ENCODE results near the gene MAPK11. TPM values are rescaled to one million over a fixed set of nuclear protein-coding genes. Genes with fewer than 3 reads are reported as not detected.
A peak's percentile ranks its signal among the peaks of the same experiment; 100 is the strongest.

Gene MAPK11
- polyA plus RNA-seq, 3 donors: 0.81 TPM; not detected in 2

- no peak for TF ChIP-seq CTCF (IDR thresholded peaks at IDR 0.05)
- WGBS (ENCODE audit: insufficient coverage): 92% methylated on average over 19 of the region's 24 CpGs
- intact Hi-C loops (cut with micrococcal nuclease): no loop called here
- peaks cover 0 to 3% (median 0%) of the 10 kb centered on the region in 7 donors for H3K9me3 Mint-ChIP-seq
- H3K27me3 Mint-ChIP-seq (ENCODE audit: low read depth in 3 of 3): peaks cover 29 to 44% (median 29%) of the 10 kb centered on the region in 3 donors
- no peak overlapping the region for H3K4me2 ChIP-seq (replicated peaks; ENCODE audit: extremely low read depth, low read length, poor library complexity, severe bottlenecking)
- no peaks in the 10 kb centered on the region for H3K79me2 ChIP-seq (ENCODE audit: insufficient read depth, low read length)
- no peak overlapping the region for H3K27ac ChIP-seq (ENCODE audit: low read depth in 1 of 2, low read length in 2 of 2)
- H4K20me1 ChIP-seq (ENCODE audit: insufficient read depth, low read length): no peaks in the 10 kb centered on the region
- DNase-seq: no peak
- H2AFZ ChIP-seq (ENCODE audit: insufficient read depth, low read depth, low read length, poor library complexity, severe bottlenecking): no peak overlapping the region
- H3K27me3 ChIP-seq (ENCODE audit: control insufficient read depth in 2 of 2, insufficient read depth in 2 of 2, low read length in 2 of 2): peaks cover 10 to 35% of the 10 kb centered on the region in 2 donors
- peak overlapping the region in 1 of 7 donors; percentile 31 for H3K27ac Mint-ChIP-seq
- H3K4me1 ChIP-seq (ENCODE audit: control insufficient read depth in 1 of 2, insufficient read depth in 2 of 2, low read length in 2 of 2): peaks cover 9 to 23% of the 10 kb centered on the region in 2 donors
- H3K36me3 ChIP-seq (replicated peaks in 1 of 2; ENCODE audit: control insufficient read depth in 1 of 2, insufficient read depth in 2 of 2, low read length in 2 of 2): no peaks in the 10 kb centered on the region
- H3K4me3 Mint-ChIP-seq: no peak overlapping the region
- peaks cover 10% of the 10 kb centered on the region for H3K4me1 Mint-ChIP-seq
- H3K9me3 ChIP-seq (replicated peaks in 1 of 2; ENCODE audit: control insufficient read depth in 1 of 2, insufficient read depth in 1 of 2, low read length in 2 of 2): peaks cover 0 to 7% of the 10 kb centered on the region in 2 donors
- H3K36me3 Mint-ChIP-seq: no peaks in the 10 kb centered on the region
- no peak overlapping the region for H3K4me3 ChIP-seq (replicated peaks in 1 of 3; ENCODE audit: low read depth in 2 of 3, low read length in 3 of 3)
- H3K9ac ChIP-seq (ENCODE audit: insufficient read depth, low read length, poor library complexity, severe bottlenecking): no peak overlapping the region
Observed at GRCh38 chr22:50258361-50259292, 11.6 kb downstream of the MAPK11 start.

GRCh38 chr22:50257451-50258360 is 12.5 kb downstream of the MAPK11 start:
- peaks cover 10% of the 10 kb centered on the region for H3K4me1 Mint-ChIP-seq
- H3K27ac Mint-ChIP-seq: no peak overlapping the region
- Histone ChIP-seq H3K4me2 (replicated peaks; ENCODE audit: extremely low read depth, low read length, poor library complexity, severe bottlenecking) (no peak overlapping the region), H3K27ac (ENCODE audit: low read depth in 1 of 2, low read length in 2 of 2) (no peak overlapping the region), H3K27me3 (ENCODE audit: control insufficient read depth in 2 of 2, insufficient read depth in 2 of 2, low read length in 2 of 2) (peaks cover 10 to 26% of the 10 kb centered on the region in 2 donors), H2AFZ (ENCODE audit: insufficient read depth, low read depth, low read length, poor library complexity, severe bottlenecking) (no peak overlapping the region), H3K4me1 (ENCODE audit: control insufficient read depth in 1 of 2, insufficient read depth in 2 of 2, low read length in 2 of 2) (peaks cover 9 to 20% of the 10 kb centered on the region in 2 donors), H3K9ac (ENCODE audit: insufficient read depth, low read length, poor library complexity, severe bottlenecking) (no peak overlapping the region), H3K79me2 (ENCODE audit: insufficient read depth, low read length) (no peaks in the 10 kb centered on the region), H4K20me1 (ENCODE audit: insufficient read depth, low read length) (no peaks in the 10 kb centered on the region), H3K4me3 (replicated peaks in 1 of 3; ENCODE audit: low read depth in 2 of 3, low read length in 3 of 3) (no peak overlapping the region), H3K9me3 (replicated peaks in 1 of 2; ENCODE audit: control insufficient read depth in 1 of 2, insufficient read depth in 1 of 2, low read length in 2 of 2) (peaks cover 0 to 7% of the 10 kb centered on the region in 2 donors), H3K36me3 (replicated peaks in 1 of 2; ENCODE audit: control insufficient read depth in 1 of 2, insufficient read depth in 2 of 2, low read length in 2 of 2) (no peaks in the 10 kb centered on the region)
- intact Hi-C loops (cut with micrococcal nuclease): no loop called here
- H3K4me3 Mint-ChIP-seq: no peak overlapping the region
- no peak for TF ChIP-seq CTCF (IDR thresholded peaks at IDR 0.05)
- no peaks in the 10 kb centered on the region for H3K36me3 Mint-ChIP-seq
- 91% methylated on average over 27 of the region's 31 CpGs for WGBS (ENCODE audit: insufficient coverage)
- H3K9me3 Mint-ChIP-seq: peaks cover 0 to 3% (median 0%) of the 10 kb centered on the region in 7 donors
- no peak for DNase-seq
- peaks cover 22 to 35% (median 24%) of the 10 kb centered on the region in 3 donors for H3K27me3 Mint-ChIP-seq (ENCODE audit: low read depth in 3 of 3)

Data from CD14-positive monocyte (primary cell).